ENCODE measurements around the gene EPHA6. TPM values are rescaled to one million over a fixed set of nuclear protein-coding genes. Genes with fewer than 3 reads are reported as not detected.

Gene EPHA6
- total RNA-seq, 1 experiment from 2014 or later: 0.61 TPM

DNA sequence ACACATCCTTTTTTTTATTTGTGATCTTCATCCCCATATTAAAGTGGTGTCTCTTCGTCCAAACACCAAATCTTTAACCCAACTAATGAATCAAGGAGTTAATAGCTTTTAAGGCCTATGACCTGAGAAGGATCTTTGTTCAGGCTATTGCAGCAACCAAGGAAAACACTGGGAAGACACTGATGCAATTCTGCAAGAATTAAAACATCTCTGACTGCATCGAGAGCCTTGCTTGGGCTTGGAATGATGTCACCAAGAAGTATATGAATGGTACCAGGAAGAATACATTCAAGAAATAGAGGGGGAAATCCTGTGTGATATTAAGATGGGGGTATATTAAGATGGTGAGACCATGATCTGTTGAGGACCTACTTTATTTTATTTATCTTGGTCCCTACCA, 736.0 kb downstream of the EPHA6 start:
- Histone ChIP-seq H3K18ac (ENCODE audit: insufficient read length, low read depth, low read length) (no peak overlapping the region), H3K27ac (ENCODE audit: insufficient read length, low read depth, low read length) (no peak overlapping the region), H3K23ac (ENCODE audit: insufficient read length, low read depth, low read length) (no peak overlapping the region), H2AFZ (ENCODE audit: low read length) (no peak overlapping the region), H2BK120ac (ENCODE audit: low read depth, low read length, poor library complexity, severe bottlenecking) (no peak overlapping the region), H3K27me3 (ENCODE audit: insufficient read depth, low read length) (no peaks in the 10 kb centered on the region), H4K20me1 (ENCODE audit: control insufficient read depth, insufficient read depth, insufficient read length) (no peaks in the 10 kb centered on the region), H2BK15ac (ENCODE audit: low read depth, low read length) (no peak overlapping the region), H3K4ac (ENCODE audit: low read depth, low read length) (no peak overlapping the region), H3K56ac (ENCODE audit: insufficient read length, low read depth, low read length) (no peak overlapping the region), H4K91ac (ENCODE audit: insufficient read length, low read depth, low read length) (no peak overlapping the region), H3K23me2 (ENCODE audit: insufficient read length, low read depth, low read length, poor library complexity, severe bottlenecking) (no peaks in the 10 kb centered on the region), H3K4me2 (ENCODE audit: insufficient read depth, insufficient read length, low read length) (no peak overlapping the region), H4K8ac (replicated peaks; ENCODE audit: insufficient read length, low read depth, low read length) (no peak overlapping the region), H2BK5ac (ENCODE audit: insufficient read length, low read length) (no peak overlapping the region), H3K9me3 (ENCODE audit: control insufficient read depth, low read depth, low read length) (no peaks in the 10 kb centered on the region), H4K5ac (ENCODE audit: insufficient read length, low read depth, low read length) (no peak overlapping the region), H2BK12ac (ENCODE audit: insufficient read length, low read depth, low read length) (no peak overlapping the region), H3K9ac (ENCODE audit: extremely low read depth, insufficient read length, low read length) (no peak overlapping the region), H3K14ac (ENCODE audit: insufficient read depth, low read length) (no peak overlapping the region), H3K4me1 (ENCODE audit: insufficient read depth, low read length) (no peaks in the 10 kb centered on the region), H2AK5ac (ENCODE audit: insufficient read length, low read length) (no peak overlapping the region), H3K79me1 (ENCODE audit: insufficient read depth, low read depth, low read length, poor library complexity, severe bottlenecking) (no peaks in the 10 kb centered on the region), H2BK20ac (ENCODE audit: low read depth, low read length, poor library complexity, severe bottlenecking) (no peak overlapping the region), H3T11ph (ENCODE audit: low read length) (no peak overlapping the region), H3K79me2 (ENCODE audit: insufficient read depth, low read length) (no peaks in the 10 kb centered on the region)
- H3K9me3 Mint-ChIP-seq: peaks cover 17 to 18% of the 10 kb centered on the region in 2 experiments
- H3K27me3 Mint-ChIP-seq (ENCODE audit: low read depth): no peaks in the 10 kb centered on the region
- TF ChIP-seq, protein P1, sequence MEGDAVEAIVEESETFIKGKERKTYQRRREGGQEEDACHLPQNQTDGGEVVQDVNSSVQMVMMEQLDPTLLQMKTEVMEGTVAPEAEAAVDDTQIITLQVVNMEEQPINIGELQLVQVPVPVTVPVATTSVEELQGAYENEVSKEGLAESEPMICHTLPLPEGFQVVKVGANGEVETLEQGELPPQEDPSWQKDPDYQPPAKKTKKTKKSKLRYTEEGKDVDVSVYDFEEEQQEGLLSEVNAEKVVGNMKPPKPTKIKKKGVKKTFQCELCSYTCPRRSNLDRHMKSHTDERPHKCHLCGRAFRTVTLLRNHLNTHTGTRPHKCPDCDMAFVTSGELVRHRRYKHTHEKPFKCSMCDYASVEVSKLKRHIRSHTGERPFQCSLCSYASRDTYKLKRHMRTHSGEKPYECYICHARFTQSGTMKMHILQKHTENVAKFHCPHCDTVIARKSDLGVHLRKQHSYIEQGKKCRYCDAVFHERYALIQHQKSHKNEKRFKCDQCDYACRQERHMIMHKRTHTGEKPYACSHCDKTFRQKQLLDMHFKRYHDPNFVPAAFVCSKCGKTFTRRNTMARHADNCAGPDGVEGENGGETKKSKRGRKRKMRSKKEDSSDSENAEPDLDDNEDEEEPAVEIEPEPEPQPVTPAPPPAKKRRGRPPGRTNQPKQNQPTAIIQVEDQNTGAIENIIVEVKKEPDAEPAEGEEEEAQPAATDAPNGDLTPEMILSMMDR (conservative IDR thresholded peaks at IDR 0.05): no peak
- no peak overlapping the region for H3K27ac Mint-ChIP-seq
- peaks cover 0 to 16% (median 4%) of the 10 kb centered on the region in 3 experiments; a peak in 5 of 7 replicates for H3K36me3 Mint-ChIP-seq (ENCODE audit: insufficient read depth in 1 of 3, low read depth in 3 of 3)
- WGBS (ENCODE audit: extremely low coverage, insufficient read length, low lambda C conversion rate): no CpG with 5 or more reads among the region's 2 CpGs
- no peaks in the 10 kb centered on the region for H3K4me1 Mint-ChIP-seq
- no peak overlapping the region for H3K4me3 Mint-ChIP-seq
- no peak for DNase-seq
